Loucy (cell line): ENCODE measurements around the gene SPOCK1.

ENCODE experiments used
- H2AFZ ChIP-seq: fragments of 200-600 bp; sonication (generic); 2 replicates; pipeline ENCODE4 v1.6.0; 2016; ENCODE audit warnings: antibody characterized with exemption, mild to moderate bottlenecking, low read length, moderate library complexity
- H3F3A ChIP-seq: fragments of 200-600 bp; 2 replicates; pipeline ENCODE4 v1.6.0; 2016; ENCODE audit warnings: antibody characterized with exemption, low read depth, mild to moderate bottlenecking
- H3K27me3 ChIP-seq: fragments of 200-600 bp; sonication (generic); 2 replicates; pipeline ENCODE4 v1.6.1; 2014; ENCODE audit warnings: low read length, mild to moderate bottlenecking; ENCODE audit not compliant: insufficient read depth, poor library complexity, severe bottlenecking
- H3K36me3 ChIP-seq: fragments of 200-600 bp; sonication (generic); 2 replicates; pipeline ENCODE4 v1.6.1; 2016; ENCODE audit warnings: low read length; ENCODE audit not compliant: insufficient read depth
- H3K4me1 ChIP-seq: fragments of 200-600 bp; sonication (generic); 2 replicates; pipeline ENCODE4 v1.5.1; 2014; ENCODE audit warnings: low read length, mild to moderate bottlenecking; ENCODE audit not compliant: insufficient read depth, poor library complexity, severe bottlenecking
- H3K4me2 ChIP-seq: fragments of 200-600 bp; sonication (generic); 2 replicates; pipeline ENCODE4 v1.6.0; 2014; ENCODE audit warnings: antibody characterized with exemption, low read length, low read depth, mild to moderate bottlenecking; ENCODE audit not compliant: poor library complexity, severe bottlenecking
- H3K4me3 ChIP-seq: fragments of 200-600 bp; sonication (generic); 2 replicates; pipeline ENCODE4 v1.5.1; 2014; ENCODE audit warnings: low read length, mild to moderate bottlenecking, mixed read lengths; ENCODE audit not compliant: poor library complexity, severe bottlenecking
- H3K79me2 ChIP-seq: fragments of 200-600 bp; sonication (generic); 2 replicates; pipeline ENCODE4 v1.6.1; 2014; ENCODE audit warnings: low read length; ENCODE audit not compliant: insufficient read depth
- H3K9ac ChIP-seq: fragments of 200-600 bp; sonication (generic); 2 replicates; pipeline ENCODE4 v1.6.0; 2014; ENCODE audit warnings: mild to moderate bottlenecking, low read depth, low read length, moderate library complexity; ENCODE audit not compliant: poor library complexity, severe bottlenecking
- H3K9me2 ChIP-seq: fragments of 200-600 bp; sonication (generic); replicated peaks from 2 replicates; pipeline ENCODE4 v1.6.1; 2016; ENCODE audit warnings: low read depth, low read length, mixed read lengths
- H3K9me3 ChIP-seq: fragments of 200-600 bp; sonication (generic); 2 replicates; pipeline ENCODE4 v1.6.1; 2014; ENCODE audit warnings: mild to moderate bottlenecking, antibody characterized with exemption, low read length, low read depth; ENCODE audit not compliant: insufficient read depth
- H4K20me1 ChIP-seq: fragments of 200-600 bp; sonication (generic); 2 replicates; pipeline ENCODE4 v1.6.0; 2014; ENCODE audit warnings: antibody characterized with exemption, low read length, mild to moderate bottlenecking; ENCODE audit not compliant: insufficient read depth, poor library complexity, severe bottlenecking
- CTCF ChIP-seq: fragments of 200-600 bp; sonication (generic); conservative IDR thresholded peaks from 2 replicates; pipeline ENCODE4 v1.5.1; 2014; ENCODE audit warnings: mild to moderate bottlenecking, antibody characterized with exemption, low read length
- EZH2phosphoT487 ChIP-seq: fragments of 200-600 bp; IDR thresholded peaks from 2 replicates; pipeline ENCODE4 v1.6.1; 2018; ENCODE audit warnings: antibody characterized with exemption, mild to moderate bottlenecking, moderate library complexity, borderline replicate concordance

SPOCK1 gene

DNA sequence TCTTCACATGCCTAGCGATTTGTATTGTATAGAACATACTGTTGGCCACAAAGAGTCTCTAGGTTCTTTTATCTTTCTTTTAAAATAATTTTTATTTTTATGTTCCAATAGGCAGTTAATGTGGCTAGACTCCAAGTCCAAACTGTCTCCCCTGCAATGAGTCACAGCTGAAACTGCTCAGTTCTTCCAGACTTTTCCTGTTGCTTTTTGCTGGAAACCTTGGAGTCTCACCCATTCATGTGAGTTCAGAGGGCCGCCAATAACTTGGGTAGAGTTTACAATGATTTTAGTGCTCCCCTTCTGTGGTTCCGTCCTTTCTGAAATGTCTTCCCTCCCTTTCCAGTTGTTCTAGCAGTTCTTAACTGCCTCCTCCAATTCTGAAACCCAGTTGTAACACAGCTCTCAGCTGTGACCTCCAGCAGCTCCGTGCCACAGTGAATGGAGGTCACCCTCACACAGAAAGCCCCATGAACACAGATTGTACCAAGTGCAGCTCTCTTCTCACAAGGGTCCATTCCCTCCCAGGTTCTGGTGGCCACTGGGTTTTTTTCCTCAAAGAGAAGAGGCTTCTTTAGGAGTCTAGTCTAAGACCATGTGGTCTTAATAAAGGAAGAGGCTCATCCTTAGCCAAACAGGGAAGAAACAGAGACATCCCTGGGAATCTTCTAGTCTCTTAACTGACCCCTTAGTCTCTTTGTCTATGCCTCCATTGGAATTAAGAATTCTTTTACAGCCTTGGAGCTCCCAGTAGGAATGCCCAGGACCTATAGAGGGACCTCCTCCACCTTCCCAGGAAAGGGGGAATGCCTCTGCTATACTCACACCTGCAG lies 198.5 kb downstream of the SPOCK1 start:
- Histone ChIP-seq H3K4me2 (no peak overlapping the region), H2AFZ (no peak overlapping the region), H3K9ac (no peak overlapping the region)

GRCh38 chr5:137296213-137296781 lies 202.8 kb downstream of the SPOCK1 start:
- H3K4me1 ChIP-seq, result no peaks in the 10 kb centered on the region
- no peaks in the 10 kb centered on the region for H3K9me2 ChIP-seq
- no peaks in the 10 kb centered on the region for H3K9me3 ChIP-seq
- no peak for TF ChIP-seq EZH2phosphoT487
- TF ChIP-seq CTCF, result no peak
- H3K4me3 ChIP-seq, result no peak overlapping the region
- H4K20me1 ChIP-seq, result no peaks in the 10 kb centered on the region
- H3K4me2 ChIP-seq, result no peak overlapping the region
- H2AFZ ChIP-seq, result no peak overlapping the region
- no peak overlapping the region for H3K9ac ChIP-seq
- no peaks in the 10 kb centered on the region for H3K79me2 ChIP-seq
- H3K36me3 ChIP-seq, result no peaks in the 10 kb centered on the region
- H3K27me3 ChIP-seq, result no peaks in the 10 kb centered on the region
- no peaks in the 10 kb centered on the region for H3F3A ChIP-seq

More for the DNA sequence above, 198.5 kb downstream of the SPOCK1 start:
- TF ChIP-seq CTCF (no peak), EZH2phosphoT487 (no peak)
- Histone ChIP-seq H3K9me2 (no peaks in the 10 kb centered on the region), H3K4me3 (no peak overlapping the region), H3K36me3 (no peaks in the 10 kb centered on the region), H3K4me1 (no peaks in the 10 kb centered on the region), H3K27me3 (no peaks in the 10 kb centered on the region), H3K79me2 (no peaks in the 10 kb centered on the region), H4K20me1 (no peaks in the 10 kb centered on the region), H3F3A (no peaks in the 10 kb centered on the region), H3K9me3 (no peaks in the 10 kb centered on the region)

DNA sequence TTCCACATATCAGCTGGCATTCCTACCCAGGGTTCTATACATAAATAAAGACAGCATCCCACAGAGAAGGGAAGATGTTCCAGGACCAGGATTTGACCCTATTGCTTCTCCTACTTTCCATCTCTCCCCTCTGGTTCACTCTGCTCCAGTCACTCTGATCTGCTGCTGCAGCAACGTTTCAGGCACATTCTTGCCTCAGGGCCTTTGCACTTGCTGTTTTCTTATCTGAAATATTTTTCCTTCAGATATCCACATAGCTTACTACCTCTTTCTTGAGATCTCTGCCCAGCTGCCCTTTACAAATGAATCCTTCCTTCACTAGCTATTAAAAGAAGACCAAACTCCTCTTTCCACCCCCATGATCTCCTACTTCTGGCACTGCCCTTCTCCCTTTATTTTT lies 204.5 kb downstream of the SPOCK1 start:
- Histone ChIP-seq H3K27me3 (no peaks in the 10 kb centered on the region), H4K20me1 (no peaks in the 10 kb centered on the region), H3K9me2 (no peaks in the 10 kb centered on the region), H3K4me1 (no peaks in the 10 kb centered on the region), H3K36me3 (no peaks in the 10 kb centered on the region), H3F3A (no peaks in the 10 kb centered on the region), H3K79me2 (no peaks in the 10 kb centered on the region), H2AFZ (no peak overlapping the region), H3K9me3 (no peaks in the 10 kb centered on the region), H3K4me3 (no peak overlapping the region), H3K4me2 (no peak overlapping the region), H3K9ac (no peak overlapping the region)
- TF ChIP-seq CTCF, result no peak
